Keratinocyte (primary cell): ENCODE data around the gene IDS.
"Not testable (repeated sequence)": the region's sequence is repeated elsewhere in the genome, so short reads cannot be mapped to it uniquely, and the experiment has no call there.

Experiments used
- EZH2 ChIP-seq: IDR thresholded peaks from one replicate; pipeline ENCODE4 v1.6.1; 2012; ENCODE audit warnings: inconsistent platforms, mild to moderate bottlenecking, low read length, moderate library complexity
- TF ChIP-seq, protein P1 (sequence below), 3 experiments: IDR thresholded peaks in 1 of 3; conservative IDR thresholded peaks in 1 of 3; optimal IDR thresholded peaks in 1 of 3; 2 replicates in 2 of 3; 3 replicates in 1 of 3; pipeline versions ENCODE3 to v1.5.1; 2011; ENCODE audit warnings: low read length in 3 of 3, mild to moderate bottlenecking in 3 of 3, moderate library complexity in 2 of 3, control low read depth in 1 of 3, inconsistent platforms in 1 of 3; ENCODE audit not compliant: insufficient read depth in 2 of 3; ENCODE audit errors: extremely low read depth in 1 of 3

DNA sequence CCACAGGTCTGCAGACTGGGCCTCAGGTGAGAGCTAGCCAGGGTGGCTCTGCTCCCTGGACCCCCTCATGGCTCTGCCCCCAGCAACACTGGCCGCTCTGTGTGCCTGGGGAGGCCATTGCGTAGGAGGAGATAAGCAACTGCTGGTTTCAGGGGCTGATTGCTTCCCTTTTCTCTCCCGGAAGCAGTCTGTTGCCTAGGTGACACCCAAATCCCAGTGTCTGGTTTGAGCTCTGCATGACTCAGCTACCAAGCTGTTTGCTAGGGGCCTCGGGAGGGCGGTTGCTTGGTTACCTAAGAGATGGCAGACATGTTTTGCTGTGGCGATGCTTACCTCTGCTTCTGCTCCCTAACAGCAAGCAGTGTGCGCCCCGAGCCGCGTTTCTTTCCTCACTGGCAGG is 20.3 kb upstream of the IDS start:
- TF ChIP-seq, protein P1, sequence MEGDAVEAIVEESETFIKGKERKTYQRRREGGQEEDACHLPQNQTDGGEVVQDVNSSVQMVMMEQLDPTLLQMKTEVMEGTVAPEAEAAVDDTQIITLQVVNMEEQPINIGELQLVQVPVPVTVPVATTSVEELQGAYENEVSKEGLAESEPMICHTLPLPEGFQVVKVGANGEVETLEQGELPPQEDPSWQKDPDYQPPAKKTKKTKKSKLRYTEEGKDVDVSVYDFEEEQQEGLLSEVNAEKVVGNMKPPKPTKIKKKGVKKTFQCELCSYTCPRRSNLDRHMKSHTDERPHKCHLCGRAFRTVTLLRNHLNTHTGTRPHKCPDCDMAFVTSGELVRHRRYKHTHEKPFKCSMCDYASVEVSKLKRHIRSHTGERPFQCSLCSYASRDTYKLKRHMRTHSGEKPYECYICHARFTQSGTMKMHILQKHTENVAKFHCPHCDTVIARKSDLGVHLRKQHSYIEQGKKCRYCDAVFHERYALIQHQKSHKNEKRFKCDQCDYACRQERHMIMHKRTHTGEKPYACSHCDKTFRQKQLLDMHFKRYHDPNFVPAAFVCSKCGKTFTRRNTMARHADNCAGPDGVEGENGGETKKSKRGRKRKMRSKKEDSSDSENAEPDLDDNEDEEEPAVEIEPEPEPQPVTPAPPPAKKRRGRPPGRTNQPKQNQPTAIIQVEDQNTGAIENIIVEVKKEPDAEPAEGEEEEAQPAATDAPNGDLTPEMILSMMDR (optimal IDR thresholded peaks at IDR 0.05 in 1 of 3, IDR thresholded peaks at IDR 0.05 in 1 of 3, conservative IDR thresholded peaks at IDR 0.05 in 1 of 3; ENCODE audit: extremely low read depth in 1 of 3, insufficient read depth in 2 of 3, low read length in 3 of 3) = not testable (repeated sequence)
- not testable (repeated sequence) for TF ChIP-seq EZH2
